ENCODE measurements around the gene LRRC57. TPM values are rescaled to one million over a fixed set of nuclear protein-coding genes. Genes with fewer than 3 reads are reported as not detected.

The LRRC57 gene
- total and polyA plus RNA-seq, 8 donors, result 4.7 to 67.9 (median 11.3) TPM

GRCh38 chr15:42577514-42578031, 29.0 kb upstream of the LRRC57 start:
- H3K27ac ChIP-seq, result peak overlapping the region in 3 of 5 donors; percentile 25 to 63 (median 52)
- H3K4me1 ChIP-seq, result peaks cover 11 to 71% (median 42%) of the 10 kb centered on the region in 4 donors
- intact Hi-C loops (cut with DNase I; ENCODE audit: low total_unique reads), result no loop called here
- TF ChIP-seq POLR2A (IDR thresholded peaks at IDR 0.05) (no peak), EP300 (IDR thresholded peaks at IDR 0.05) (no peak), POLR2AphosphoS5 (IDR thresholded peaks at IDR 0.05) (no peak), CTCF (IDR thresholded peaks at IDR 0.05) (no peak)
- no peaks in the 10 kb centered on the region for H3K9me3 ChIP-seq
- peaks cover 0 to 25% (median 0%) of the 10 kb centered on the region in 3 donors for H3K27me3 ChIP-seq
- H3K4me3 ChIP-seq, result peak overlapping the region in 3 of 4 donors; percentile 5 to 78 (median 8)
- DNase-seq, result peak in 1 of 2 donors; percentile 31
- 8 to 50% (median 38%) methylated on average over 1 of the region's 1 CpG for WGBS, 5 donors
- H3K36me3 ChIP-seq, result no peaks in the 10 kb centered on the region

- no peaks in the 10 kb centered on the region for H3K36me3 ChIP-seq
- H3K4me3 ChIP-seq, result peak overlapping the region in 3 of 4 donors; percentile 68 to 85 (median 78)
- H3K27me3 ChIP-seq, result peaks cover 0 to 25% (median 0%) of the 10 kb centered on the region in 3 donors
- peak overlapping the region in 2 of 5 donors; percentile 52 to 94 for H3K27ac ChIP-seq
- intact Hi-C loops (cut with DNase I; ENCODE audit: low total_unique reads), result no loop called here
- 67 to 96% (median 73%) methylated on average over 1 of the region's 1 CpG for WGBS, 5 donors
- no peak for DNase-seq
- TF ChIP-seq CTCF (IDR thresholded peaks at IDR 0.05) (no peak), POLR2AphosphoS5 (IDR thresholded peaks at IDR 0.05) (no peak), EP300 (IDR thresholded peaks at IDR 0.05) (no peak), POLR2A (IDR thresholded peaks at IDR 0.05) (no peak)
- H3K4me1 ChIP-seq, result peaks cover 9 to 63% (median 36%) of the 10 kb centered on the region in 4 donors
- H3K9me3 ChIP-seq, result no peaks in the 10 kb centered on the region
Observed at GRCh38 chr15:42576776-42577175, 28.2 kb upstream of the LRRC57 start.

- H3K4me1 ChIP-seq, result peaks cover 6 to 56% (median 32%) of the 10 kb centered on the region in 4 donors
- H3K27me3 ChIP-seq, result peaks cover 0 to 25% (median 0%) of the 10 kb centered on the region in 3 donors
- no peaks in the 10 kb centered on the region for H3K9me3 ChIP-seq
- intact Hi-C loops (cut with DNase I; ENCODE audit: low total_unique reads), result no loop called here
- H3K36me3 ChIP-seq, result no peaks in the 10 kb centered on the region
- TF ChIP-seq CTCF (IDR thresholded peaks at IDR 0.05) (no peak), POLR2AphosphoS5 (IDR thresholded peaks at IDR 0.05) (no peak), EP300 (IDR thresholded peaks at IDR 0.05) (no peak), POLR2A (IDR thresholded peaks at IDR 0.05) (no peak)
- 13 to 20% (median 15%) methylated on average over 16 of the region's 16 CpGs for WGBS, 5 donors
- peak overlapping the region; percentile 68 to 85 (median 77) for H3K4me3 ChIP-seq
- H3K27ac ChIP-seq, result peak overlapping the region; percentile 49 to 94 (median 84)
- DNase-seq, result no peak
Observed at GRCh38 chr15:42576040-42576594, 27.5 kb upstream of the LRRC57 start.

- Histone ChIP-seq H3K36me3 (no peaks in the 10 kb centered on the region), H3K27me3 (peaks cover 0 to 25% (median 0%) of the 10 kb centered on the region in 3 donors), H3K27ac (peak within 1 kb of the TSS; percentile 49 to 94 (median 84)), H3K9me3 (no peaks in the 10 kb centered on the region), H3K4me1 (peaks cover 6 to 51% (median 28%) of the 10 kb centered on the region in 4 donors), H3K4me3 (peak within 1 kb of the TSS; percentile 68 to 85 (median 77))
- DNase-seq, result peak; percentile 97 to 99
- TF ChIP-seq POLR2AphosphoS5 (IDR thresholded peaks at IDR 0.05), result peak in 2 of 3 donors; percentile 37 to 92
- TF ChIP-seq POLR2A (IDR thresholded peaks at IDR 0.05), result no peak
- TF ChIP-seq CTCF (IDR thresholded peaks at IDR 0.05), result no peak
- 0 to 1% (median 0%) methylated on average over 51 to 95 of the region's 95 CpGs for WGBS, 5 donors
- intact Hi-C loops (cut with DNase I; ENCODE audit: low total_unique reads), result no loop called here
Observed at GRCh38 chr15:42575188-42576039, 26.8 kb upstream of the LRRC57 start, which contains the start of gene STARD9. STARD9 (plus strand) TSS chr15:42575606; CDS start chr15:42575716, 110 bp downstream.

Measured in stomach (tissue), 9 donors.